Hepatocyte (in vitro differentiated cells): Measurements from ENCODE around the gene AMELX. TPM values are rescaled to one million over a fixed set of nuclear protein-coding genes. Genes with fewer than 3 reads are reported as not detected.

Experiments
- DNase-seq: peaks from one replicate; pipeline ENCODE4 v3.0.0-alpha.2; 2016; ENCODE audit warnings: low spot score
- H2AFZ ChIP-seq: fragments of 200-600 bp; sonication (generic); 2 replicates; pipeline ENCODE4 v1.6.0; 2016; ENCODE audit warnings: antibody characterized with exemption, mild to moderate bottlenecking
- H3K27ac ChIP-seq: fragments of 200-600 bp; sonication (generic); 2 replicates; pipeline ENCODE4 v1.5.1; 2016; ENCODE audit warnings: mild to moderate bottlenecking
- H3K27me3 ChIP-seq: fragments of 200-600 bp; sonication (generic); 2 replicates; pipeline ENCODE4 v1.6.1; 2016
- H3K36me3 ChIP-seq: fragments of 200-600 bp; sonication (generic); replicated peaks from 2 replicates; pipeline ENCODE4 v1.5.1; 2016; ENCODE audit warnings: low read depth; ENCODE audit not compliant: insufficient read depth
- H3K4me1 ChIP-seq: fragments of 200-600 bp; sonication (generic); 2 replicates; pipeline ENCODE4 v1.5.1; 2016; ENCODE audit warnings: mild to moderate bottlenecking, moderate library complexity; ENCODE audit not compliant: insufficient read depth
- H3K4me2 ChIP-seq: fragments of 200-600 bp; sonication (generic); 2 replicates; pipeline ENCODE4 v1.6.0; 2016
- H3K4me3 ChIP-seq: fragments of 200-600 bp; sonication (generic); 2 replicates; pipeline ENCODE4 v1.5.1; 2016; ENCODE audit warnings: mild to moderate bottlenecking
- H3K79me2 ChIP-seq: fragments of 200-600 bp; sonication (generic); 2 replicates; pipeline ENCODE4 v1.6.0; 2017; ENCODE audit warnings: mild to moderate bottlenecking
- H3K9me2 ChIP-seq: fragments of 200-600 bp; sonication (generic); replicated peaks from 2 replicates; pipeline ENCODE4 v1.6.0; 2017; ENCODE audit warnings: mild to moderate bottlenecking; ENCODE audit not compliant: insufficient read depth
- H3K9me3 ChIP-seq: fragments of 200-600 bp; sonication (generic); 2 replicates; pipeline ENCODE4 v1.5.1; 2016; ENCODE audit warnings: low read depth, mild to moderate bottlenecking
- H4K20me1 ChIP-seq: fragments of 200-600 bp; sonication (generic); 2 replicates; pipeline ENCODE4 v1.6.0; 2016; ENCODE audit warnings: mild to moderate bottlenecking; ENCODE audit not compliant: insufficient read depth, poor library complexity, severe bottlenecking
- CTCF ChIP-seq: fragments of 200-600 bp; sonication (generic); IDR thresholded peaks from 2 replicates; pipeline ENCODE4 v1.5.1; 2016; ENCODE audit warnings: antibody characterized with exemption, mild to moderate bottlenecking; ENCODE audit not compliant: poor library complexity
- EZH2 ChIP-seq: fragments of 200-600 bp; sonication (generic); IDR thresholded peaks from 2 replicates; pipeline ENCODE4 v1.6.1; 2016; ENCODE audit warnings: antibody characterized with exemption, mild to moderate bottlenecking, borderline replicate concordance
- EZH2phosphoT487 ChIP-seq: fragments of 200-600 bp; sonication (generic); IDR thresholded peaks from one replicate; pipeline ENCODE4 v1.6.1; 2018; ENCODE audit warnings: antibody characterized with exemption, mild to moderate bottlenecking, low read depth, moderate library complexity; ENCODE audit not compliant: unreplicated experiment, severe bottlenecking
- WGBS: methylation state at CpG from one replicate; pipeline ENCODE4 v1.1.6; 2016; ENCODE audit warnings: low lambda C conversion rate; ENCODE audit errors: missing lambda C conversion rate; 5-methylcytosine and 5-hydroxymethylcytosine counted together
- polyA plus RNA-seq: library from polyadenylated mRNA; unstranded; fragments of >200 nt; fragmentation: Nextera tagmentation; extraction: Ambion mirVana; gene quantifications from 2 replicates; pipeline ENCODE4 v1.2.1, GENCODE V29; 2016
- total RNA-seq: library from RNA; depleted of rRNA; stranded (reverse); fragments of >200 nt; gene quantifications from 2 replicates; pipeline ENCODE4 v1.2.3, GENCODE V29; 2014

The AMELX gene
- total and polyA plus RNA-seq, 2 experiments from 2014 or later = not detected

- TF ChIP-seq EZH2 (no peak), CTCF (no peak), EZH2phosphoT487 (no peak)
- H3K36me3 ChIP-seq = no peaks in the 10 kb centered on the region
- no peaks in the 10 kb centered on the region for H3K9me2 ChIP-seq
- no peak for DNase-seq
- H3K27me3 ChIP-seq = no peaks in the 10 kb centered on the region
- peaks cover 3% of the 10 kb centered on the region for H3K79me2 ChIP-seq
- no peak overlapping the region for H3K4me3 ChIP-seq
- H3K4me1 ChIP-seq = no peaks in the 10 kb centered on the region
- no peaks in the 10 kb centered on the region for H4K20me1 ChIP-seq
- WGBS = 48% methylated on average over 1 of the region's 1 CpG
- H3K4me2 ChIP-seq = no peak overlapping the region
- no peak overlapping the region for H2AFZ ChIP-seq
- no peak overlapping the region for H3K27ac ChIP-seq
- H3K9me3 ChIP-seq = no peaks in the 10 kb centered on the region
Measured at GRCh38 chrX:11264925-11265324, 28.3 kb upstream of the AMELX start.

GRCh38 chrX:11265352-11265751 is 27.9 kb upstream of the AMELX start:
- Histone ChIP-seq H2AFZ (no peak overlapping the region), H3K4me2 (no peak overlapping the region), H4K20me1 (no peaks in the 10 kb centered on the region), H3K9me3 (no peaks in the 10 kb centered on the region), H3K4me1 (no peaks in the 10 kb centered on the region), H3K9me2 (no peaks in the 10 kb centered on the region), H3K27me3 (no peaks in the 10 kb centered on the region), H3K27ac (no peak overlapping the region), H3K36me3 (no peaks in the 10 kb centered on the region), H3K4me3 (no peak overlapping the region), H3K79me2 (peaks cover 3% of the 10 kb centered on the region)
- DNase-seq = no peak
- 68% methylated on average over 3 of the region's 3 CpGs for WGBS
- no peak for TF ChIP-seq EZH2
- no peak for TF ChIP-seq EZH2phosphoT487
- TF ChIP-seq CTCF = no peak

GRCh38 chrX:11266573-11267003 is 26.6 kb upstream of the AMELX start:
- Histone ChIP-seq H3K36me3 (no peaks in the 10 kb centered on the region), H3K4me2 (no peak overlapping the region), H2AFZ (no peak overlapping the region), H3K4me1 (no peaks in the 10 kb centered on the region), H4K20me1 (no peaks in the 10 kb centered on the region), H3K9me2 (no peaks in the 10 kb centered on the region), H3K9me3 (no peaks in the 10 kb centered on the region), H3K79me2 (peaks cover 3% of the 10 kb centered on the region), H3K27me3 (no peaks in the 10 kb centered on the region), H3K4me3 (no peak overlapping the region), H3K27ac (no peak overlapping the region)
- no peak for TF ChIP-seq CTCF
- no peak for TF ChIP-seq EZH2phosphoT487
- no peak for TF ChIP-seq EZH2
- 63% methylated on average over 5 of the region's 5 CpGs for WGBS
- no peak for DNase-seq

- H3K4me1 ChIP-seq = no peaks in the 10 kb centered on the region
- H3K79me2 ChIP-seq = peaks cover 3% of the 10 kb centered on the region
- H3K36me3 ChIP-seq = no peaks in the 10 kb centered on the region
- H2AFZ ChIP-seq = no peak overlapping the region
- no peaks in the 10 kb centered on the region for H3K9me3 ChIP-seq
- no peak for DNase-seq
- no peaks in the 10 kb centered on the region for H4K20me1 ChIP-seq
- TF ChIP-seq CTCF (no peak), EZH2phosphoT487 (no peak)
- no peak overlapping the region for H3K4me3 ChIP-seq
- no peak overlapping the region for H3K4me2 ChIP-seq
- no peak overlapping the region for H3K27ac ChIP-seq
- 75% methylated on average over 3 of the region's 3 CpGs for WGBS
- H3K27me3 ChIP-seq = no peaks in the 10 kb centered on the region
- H3K9me2 ChIP-seq = no peaks in the 10 kb centered on the region
Measured at GRCh38 chrX:11267425-11267824, 25.8 kb upstream of the AMELX start.
